ENCODE data around the gene IFTAP.

Gene IFTAP

GRCh38 chr11:36703055-36703404, 108.7 kb downstream of the IFTAP start:
- WGBS (ENCODE audit: insufficient coverage, insufficient read length): no CpG with 5 or more reads among the region's 4 CpGs
- Histone ChIP-seq H3K4me3 (ENCODE audit: low read length) (no peak overlapping the region), H3K4me1 (ENCODE audit: control insufficient read depth, insufficient read depth, low read length) (peaks cover 3% of the 10 kb centered on the region), H3K9me3 (ENCODE audit: control insufficient read depth, insufficient read depth, low read length) (no peaks in the 10 kb centered on the region), H3K27ac (ENCODE audit: low read length) (no peak overlapping the region), H3K36me3 (ENCODE audit: control insufficient read depth, insufficient read depth, low read length) (no peaks in the 10 kb centered on the region), H3K27me3 (ENCODE audit: control insufficient read depth, insufficient read depth, low read length) (no peaks in the 10 kb centered on the region)
- no peak for DNase-seq (ENCODE audit: low read depth, low spot score)
